Measurements from ENCODE around the gene ARHGAP42.

GRCh38 chr11:100691896-100692653 lies 5.0 kb downstream of the ARHGAP42 start:
- no peak for TF ChIP-seq CTCF (IDR thresholded peaks at IDR 0.05)
- TF ChIP-seq POLR2AphosphoS5 (IDR thresholded peaks at IDR 0.05): no peak
